CD4-positive, alpha-beta T cell treated with Interleukin-1 beta for 1 hour (primary cell): ENCODE data around the gene ACBD4.

Source experiments
- DNase-seq, 2 donors: peaks; one replicate each; pipeline ENCODE4 v3.0.0-alpha.2; 2020 to 2022

Gene ACBD4

DNA sequence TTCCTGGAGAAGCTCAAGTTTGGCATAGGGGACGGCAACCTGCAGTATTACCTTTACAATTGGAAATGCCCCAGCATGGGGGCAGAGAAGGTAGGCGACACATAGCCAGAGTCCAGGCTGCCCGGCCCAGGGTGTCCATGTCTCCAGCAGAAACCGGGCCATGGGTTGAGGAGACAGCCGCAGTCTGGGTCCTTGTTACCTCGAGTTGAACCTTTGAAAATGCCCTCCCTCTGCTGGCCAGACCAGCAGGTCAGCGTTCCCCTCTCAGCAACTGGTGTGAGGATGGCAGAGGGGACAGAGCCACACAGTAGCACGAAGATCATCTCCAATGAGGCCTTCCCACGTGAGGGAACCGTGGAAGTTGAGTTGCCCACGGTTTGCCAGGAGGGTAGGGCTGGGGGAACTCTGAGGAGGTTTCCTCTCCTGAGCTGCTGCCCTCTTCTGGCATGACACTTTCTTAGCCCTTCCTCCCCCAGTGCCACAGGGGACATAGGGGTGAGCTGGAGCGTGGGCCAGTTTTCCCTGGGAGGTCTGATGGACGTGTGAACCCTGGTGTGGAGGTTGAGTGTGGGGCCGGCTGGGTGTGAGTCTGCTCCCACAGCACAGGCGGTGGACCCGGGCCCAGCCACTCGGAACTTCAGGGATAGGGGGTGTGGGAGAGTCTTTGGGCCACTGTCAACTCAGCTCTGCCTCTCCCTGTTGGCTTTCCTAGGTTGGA, 30.4 kb upstream of the ACBD4 start:
- no peak for DNase-seq

DNA sequence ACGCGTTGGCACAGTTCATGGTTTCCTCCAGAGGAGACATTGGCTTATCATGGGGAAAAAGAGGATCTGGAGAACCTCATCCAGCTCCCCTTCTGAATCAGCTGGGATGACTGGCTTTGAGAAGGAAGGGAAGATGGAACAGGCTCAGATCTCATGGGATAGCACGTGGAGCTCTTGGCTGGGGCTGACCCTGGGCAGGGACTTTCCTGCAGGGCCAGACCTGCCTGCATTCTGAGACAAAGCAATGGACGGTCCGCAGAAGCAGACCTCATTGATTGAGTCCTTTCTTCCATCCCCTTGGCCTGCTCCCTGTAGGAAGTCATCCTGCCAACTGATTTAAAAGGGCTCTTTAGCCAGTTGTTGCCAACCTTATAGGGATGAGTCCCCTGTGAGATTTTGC, 29.4 kb upstream of the ACBD4 start:
- DNase-seq: no peak

DNA sequence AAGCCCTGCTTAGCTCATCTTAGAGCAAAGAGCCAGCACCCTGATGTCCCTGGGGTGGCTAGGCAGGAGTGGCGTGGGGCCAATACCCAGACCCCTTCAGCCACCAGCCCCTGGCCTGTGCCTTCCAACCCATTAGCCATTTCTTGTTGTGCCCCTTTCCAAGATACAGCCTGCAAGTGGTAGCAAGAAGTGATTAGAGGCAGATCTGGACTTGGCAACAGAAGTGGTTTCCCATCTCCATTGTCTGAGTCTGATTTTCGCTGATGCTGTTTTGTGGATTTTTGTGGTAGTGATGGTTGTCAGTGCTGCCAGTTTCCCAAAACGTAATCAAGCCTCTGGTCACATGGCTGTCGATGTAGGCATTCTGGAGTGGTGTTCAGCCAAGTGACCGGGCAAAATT, 28.9 kb upstream of the ACBD4 start:
- no peak for DNase-seq

GRCh38 chr17:45107293-45108010, 28.0 kb upstream of the ACBD4 start:
- no peak for DNase-seq

- DNase-seq: no peak
These were observed 27.4 kb upstream of the ACBD4 start for GRCh38 chr17:45108051-45108450.

DNA sequence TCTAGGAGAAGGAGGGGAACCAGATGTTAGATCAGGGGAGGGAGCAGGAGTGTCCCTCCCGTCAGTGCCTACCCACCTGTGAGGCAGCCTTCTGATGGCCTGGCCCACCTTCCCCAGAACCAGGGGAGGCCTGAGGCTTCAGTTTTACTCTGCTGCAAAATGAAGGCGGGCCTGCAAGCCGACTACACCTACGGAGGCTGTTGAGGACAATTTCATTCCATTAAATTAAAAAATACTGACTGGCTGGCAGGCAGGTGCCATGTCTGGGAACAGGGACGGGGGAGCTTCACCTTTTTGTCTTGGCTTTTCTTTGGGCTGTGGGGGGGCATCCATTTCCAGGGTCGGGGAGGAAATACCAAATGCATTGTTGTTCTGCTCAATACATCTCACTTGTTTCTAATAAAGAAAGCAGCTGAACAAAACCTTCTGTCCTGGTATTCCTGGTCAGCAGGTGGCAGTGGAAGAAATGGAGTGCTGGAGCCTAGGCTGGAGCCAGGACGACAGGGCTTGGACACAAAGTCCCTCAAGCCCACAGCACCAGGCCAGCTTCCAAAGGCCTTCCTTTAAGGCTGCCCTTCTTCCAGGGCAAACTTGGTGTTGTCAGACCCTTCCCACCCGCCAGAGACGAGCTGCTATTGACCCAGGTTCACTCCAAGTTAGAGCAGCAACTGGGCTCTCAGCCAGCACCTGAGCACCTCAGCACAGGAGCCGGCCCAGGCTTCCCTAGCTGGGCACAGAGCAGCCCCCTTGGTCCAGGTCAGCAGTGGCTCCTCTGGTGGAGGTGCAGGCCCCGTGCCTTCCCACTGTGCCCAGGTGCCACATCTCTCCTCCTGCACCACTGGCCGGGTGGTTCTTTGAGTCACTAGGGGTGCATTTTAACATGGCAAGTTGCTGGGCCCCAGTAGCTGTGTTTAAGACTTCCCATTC, 26.6 kb upstream of the ACBD4 start:
- no peak for DNase-seq

GRCh38 chr17:45110676-45111611, 24.5 kb upstream of the ACBD4 start:
- no peak for DNase-seq

DNA sequence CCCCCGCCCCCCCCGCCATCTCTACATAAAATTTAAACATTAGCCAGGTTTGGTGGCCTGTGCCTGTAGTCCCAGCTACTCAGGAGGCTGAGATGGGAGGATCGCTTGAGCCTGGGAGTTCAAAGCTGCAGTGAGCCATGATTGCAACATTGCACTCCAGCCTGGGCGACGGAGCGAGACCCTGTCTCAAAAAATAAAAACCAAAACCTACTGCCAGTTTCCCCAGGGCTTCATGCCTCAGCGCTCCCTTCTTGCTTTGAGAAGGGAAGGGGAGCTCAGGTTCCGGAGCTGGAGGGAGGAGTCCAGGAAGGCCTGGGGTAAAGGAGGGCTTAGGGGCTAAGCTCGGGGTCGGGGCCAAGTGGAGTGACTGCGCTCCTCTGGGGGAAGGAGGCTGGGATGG, 23.6 kb upstream of the ACBD4 start:
- no peak for DNase-seq

- DNase-seq: no peak
These were observed 22.7 kb upstream of the ACBD4 start for GRCh38 chr17:45112559-45113423.

GRCh38 chr17:45113424-45113754, 22.1 kb upstream of the ACBD4 start:
- no peak for DNase-seq

DNA sequence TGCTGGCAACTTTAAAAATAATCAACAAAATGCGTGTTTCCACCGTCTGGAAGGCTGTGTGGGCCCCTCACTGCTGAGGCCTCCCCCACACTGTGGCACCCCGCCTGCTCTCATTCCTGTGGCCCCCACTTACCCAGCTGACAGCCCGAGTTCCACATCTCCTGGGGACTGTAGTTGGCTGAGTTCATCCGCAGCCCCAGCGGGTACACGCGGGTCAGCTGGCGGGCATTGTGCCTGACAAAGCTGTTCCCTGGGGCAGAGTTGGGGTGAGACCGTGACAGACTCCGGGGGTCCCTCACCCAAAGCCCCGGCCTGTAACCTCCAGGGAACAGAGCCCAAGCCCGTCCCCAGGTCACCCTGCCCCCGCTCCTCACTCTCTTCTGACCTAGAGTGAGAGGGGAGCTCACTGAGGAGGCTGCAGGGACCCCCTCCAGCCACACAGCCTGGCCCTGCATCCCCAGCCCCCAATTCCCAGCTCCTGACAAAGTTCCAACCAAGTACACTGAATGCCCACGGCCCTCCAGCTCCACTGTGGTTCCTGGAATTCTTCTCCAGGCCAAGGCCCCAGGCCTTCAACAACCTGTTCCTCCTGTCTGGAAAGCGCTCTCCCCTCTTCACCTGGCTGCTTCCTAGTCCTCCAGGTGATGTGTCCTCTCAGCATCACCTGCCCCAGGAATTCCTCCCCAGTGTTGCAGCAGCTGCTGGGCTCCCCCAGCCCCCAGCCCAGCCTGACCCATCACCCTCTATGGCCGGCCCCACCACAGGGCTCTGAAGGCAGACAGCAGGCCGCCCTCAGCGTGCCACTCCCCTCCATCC, 21.2 kb upstream of the ACBD4 start:
- no peak for DNase-seq

DNA sequence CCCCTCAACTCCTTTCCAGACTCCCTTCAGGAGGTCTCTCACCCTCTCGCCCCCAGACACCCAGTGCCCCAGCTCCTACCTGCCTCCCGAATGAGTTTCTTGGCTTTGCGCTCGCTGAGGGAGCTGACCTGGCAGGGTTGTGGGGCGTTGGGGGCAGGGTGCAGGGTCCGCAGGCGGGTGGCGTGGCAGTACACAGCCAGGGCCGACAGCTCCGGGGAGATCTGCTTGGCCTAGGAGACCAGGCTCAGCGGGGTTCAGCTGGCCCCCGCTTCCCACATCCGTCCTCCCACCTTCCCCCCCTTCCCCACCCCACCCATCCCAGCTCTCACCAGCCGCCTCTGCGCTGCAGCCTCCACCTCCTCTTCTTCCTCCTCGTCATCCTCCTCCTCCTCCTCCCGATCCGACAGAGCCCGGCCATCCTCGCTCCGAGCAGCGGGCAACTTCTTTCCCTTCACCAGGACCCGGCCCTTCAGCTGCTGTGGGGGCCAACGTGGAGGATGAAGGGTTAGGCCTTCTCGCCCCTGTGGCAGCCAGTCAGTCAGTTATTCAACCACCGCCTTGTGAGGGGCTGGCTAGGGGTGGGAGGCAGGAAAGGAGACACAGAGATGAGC, 20.4 kb upstream of the ACBD4 start:
- no peak for DNase-seq

- no peak for DNase-seq
These were observed 19.6 kb upstream of the ACBD4 start for GRCh38 chr17:45115871-45116270.

GRCh38 chr17:45116434-45117016, 19.0 kb upstream of the ACBD4 start:
- DNase-seq: no peak

DNA sequence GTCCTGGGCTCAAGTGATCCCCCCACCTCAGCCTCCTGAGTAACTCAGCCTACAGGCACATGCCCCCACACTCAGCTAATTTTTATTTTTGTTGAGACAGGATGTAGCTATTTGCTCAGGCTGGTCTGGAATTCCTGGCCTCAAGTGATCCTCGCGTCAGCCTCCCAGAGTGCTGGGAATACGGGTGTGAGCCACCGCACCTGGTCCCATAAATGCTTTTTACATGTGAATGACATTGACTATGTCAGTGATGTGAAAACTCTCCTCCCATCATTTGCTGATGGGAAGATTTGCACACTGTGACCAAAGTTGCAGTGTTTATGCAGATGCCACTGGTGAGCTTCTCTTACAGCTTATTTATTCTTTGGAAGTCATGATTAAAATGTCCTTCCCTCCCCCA, 18.2 kb upstream of the ACBD4 start:
- no peak for DNase-seq

- DNase-seq: no peak
These were observed 17.4 kb upstream of the ACBD4 start for GRCh38 chr17:45117848-45118646.

DNA sequence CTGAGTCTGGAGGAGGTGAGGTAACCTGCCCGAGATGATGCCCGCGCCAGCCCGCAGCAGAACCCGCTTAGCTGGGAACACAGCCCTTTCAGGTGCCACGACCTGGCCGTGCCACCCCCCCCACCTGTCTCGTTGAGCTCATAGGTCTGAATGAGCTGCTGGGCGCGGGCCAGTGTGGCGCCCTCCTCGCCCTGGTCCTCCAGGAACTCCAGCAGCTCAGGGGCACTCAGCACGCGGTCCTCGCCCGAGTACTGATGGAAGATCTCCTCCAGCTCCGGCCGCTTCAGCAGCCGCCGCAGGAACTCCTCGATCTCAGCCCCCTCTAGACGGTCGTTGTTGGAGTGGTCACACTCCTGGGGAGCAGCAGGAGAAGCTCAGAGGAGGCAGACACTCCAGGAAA, 16.8 kb upstream of the ACBD4 start:
- no peak for DNase-seq

DNA sequence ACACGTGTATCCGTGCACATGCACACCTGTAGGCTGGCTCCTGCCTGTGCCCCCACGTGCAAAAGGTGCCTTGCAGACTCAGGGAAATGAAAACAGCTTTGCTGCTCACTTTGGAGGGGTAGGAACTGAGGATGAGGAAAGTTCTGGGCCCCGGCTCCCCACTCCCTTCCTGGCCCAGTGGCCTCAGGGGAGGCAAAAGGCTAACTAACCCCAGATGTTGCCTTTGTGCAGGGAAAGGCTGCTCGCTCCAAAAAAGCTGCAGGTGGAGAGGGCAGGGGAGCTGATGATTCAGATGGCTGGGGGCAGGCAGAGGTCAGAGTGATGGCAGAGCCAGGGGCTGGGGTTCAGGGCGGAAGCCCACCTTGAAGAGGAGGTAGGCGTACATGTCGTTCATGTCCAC, 15.5 kb upstream of the ACBD4 start:
- DNase-seq: no peak

- DNase-seq: no peak
These were observed 14.9 kb upstream of the ACBD4 start for GRCh38 chr17:45120558-45120957.
